Left ventricle myocardium inferior (tissue), 1 donor: ENCODE measurements around the gene SPTBN5. TPM values are rescaled to one million over a fixed set of nuclear protein-coding genes. Genes with fewer than 3 reads are reported as not detected.

Experiments
- DNase-seq: peaks from one replicate; pipeline ENCODE4 v3.0.0-alpha.2; 2020
- H3K27ac ChIP-seq: fragments of 200-600 bp; replicated peaks from 2 replicates; pipeline ENCODE4 v1.8.0; 2021
- H3K27me3 ChIP-seq: fragments of 200-600 bp; 2 replicates; pipeline ENCODE4 v1.8.0; 2021; ENCODE audit warnings: low read depth
- H3K36me3 ChIP-seq: fragments of 200-600 bp; 2 replicates; pipeline ENCODE4 v1.8.0; 2021
- H3K4me1 ChIP-seq: fragments of 200-600 bp; 2 replicates; pipeline ENCODE4 v1.8.0; 2021
- H3K4me3 ChIP-seq: fragments of 200-600 bp; 2 replicates; pipeline ENCODE4 v1.8.0; 2021; ENCODE audit warnings: mild to moderate bottlenecking, moderate library complexity
- H3K9me3 ChIP-seq: fragments of 200-600 bp; replicated peaks from 2 replicates; pipeline ENCODE4 v1.8.0; 2021
- intact Hi-C: fragments of 100-400 bp; cut with micrococcal nuclease; formaldehyde crosslinking; loops from one replicate; pipeline ENCODE4 v1.11.0; 2022
- total RNA-seq: library from RNA; stranded (reverse); fragmentation: NEBNext Ultra II Directional; extraction: Animal tissue kit (Norgen Biotek cat#: 25700); gene quantifications from one replicate; pipeline ENCODE4 v1.2.1, GENCODE V29; 2021
- TF ChIP-seq, protein P1 (sequence below): fragments of 200-600 bp; IDR thresholded peaks from 2 replicates; pipeline ENCODE4 v1.8.0; 2021; ENCODE audit warnings: antibody characterized with exemption, mild to moderate bottlenecking, borderline replicate concordance
- donor health status: DM: no; HTN: yes; CAD: no; lungs with severe emphysema.

Gene SPTBN5
- total RNA-seq, 1 donor from 2014 or later = 2.7 TPM

GRCh38 chr15:41821831-41822230 lies 72.0 kb downstream of the SPTBN5 start:
- H3K9me3 ChIP-seq = no peaks in the 10 kb centered on the region
- H3K36me3 ChIP-seq = peaks cover 77% of the 10 kb centered on the region
- DNase-seq = no peak
- H3K4me3 ChIP-seq = no peak overlapping the region
- no peak overlapping the region for H3K27ac ChIP-seq
- TF ChIP-seq, protein P1, sequence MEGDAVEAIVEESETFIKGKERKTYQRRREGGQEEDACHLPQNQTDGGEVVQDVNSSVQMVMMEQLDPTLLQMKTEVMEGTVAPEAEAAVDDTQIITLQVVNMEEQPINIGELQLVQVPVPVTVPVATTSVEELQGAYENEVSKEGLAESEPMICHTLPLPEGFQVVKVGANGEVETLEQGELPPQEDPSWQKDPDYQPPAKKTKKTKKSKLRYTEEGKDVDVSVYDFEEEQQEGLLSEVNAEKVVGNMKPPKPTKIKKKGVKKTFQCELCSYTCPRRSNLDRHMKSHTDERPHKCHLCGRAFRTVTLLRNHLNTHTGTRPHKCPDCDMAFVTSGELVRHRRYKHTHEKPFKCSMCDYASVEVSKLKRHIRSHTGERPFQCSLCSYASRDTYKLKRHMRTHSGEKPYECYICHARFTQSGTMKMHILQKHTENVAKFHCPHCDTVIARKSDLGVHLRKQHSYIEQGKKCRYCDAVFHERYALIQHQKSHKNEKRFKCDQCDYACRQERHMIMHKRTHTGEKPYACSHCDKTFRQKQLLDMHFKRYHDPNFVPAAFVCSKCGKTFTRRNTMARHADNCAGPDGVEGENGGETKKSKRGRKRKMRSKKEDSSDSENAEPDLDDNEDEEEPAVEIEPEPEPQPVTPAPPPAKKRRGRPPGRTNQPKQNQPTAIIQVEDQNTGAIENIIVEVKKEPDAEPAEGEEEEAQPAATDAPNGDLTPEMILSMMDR = no peak
- no peaks in the 10 kb centered on the region for H3K4me1 ChIP-seq
- intact Hi-C loops = no loop called here
- H3K27me3 ChIP-seq = no peaks in the 10 kb centered on the region

DNA sequence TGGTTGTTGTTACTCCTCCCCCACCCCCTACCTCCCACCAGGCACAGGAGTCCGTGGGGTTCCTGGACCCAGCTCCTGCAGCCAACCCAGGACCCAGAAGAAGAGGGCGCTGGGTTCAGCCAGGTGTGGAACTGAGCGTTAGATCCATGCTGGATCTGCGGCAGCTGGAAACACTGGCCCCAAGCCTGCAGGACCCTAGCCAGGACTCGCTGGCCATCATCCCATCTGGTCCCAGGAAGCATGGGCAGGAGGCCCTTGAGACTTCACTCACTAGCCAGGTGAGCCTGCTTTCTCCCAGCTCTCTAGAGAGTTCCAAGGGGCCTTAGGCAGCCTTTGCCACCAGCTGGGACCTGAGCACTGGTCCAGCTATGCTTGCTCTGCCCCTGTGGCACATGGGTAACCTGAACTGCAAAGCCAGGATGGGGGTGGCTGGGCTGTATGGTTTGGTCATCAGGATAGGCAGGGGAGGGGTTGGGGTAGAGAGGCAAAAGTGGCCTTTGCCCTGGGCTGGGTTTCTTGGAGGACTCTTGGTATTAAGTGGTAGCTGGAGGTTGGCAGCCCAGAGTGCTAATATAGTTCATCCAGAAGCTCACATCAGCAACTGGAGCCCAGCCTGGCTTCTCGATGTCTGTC lies 72.9 kb downstream of the SPTBN5 start:
- no peak overlapping the region for H3K27ac ChIP-seq
- no peaks in the 10 kb centered on the region for H3K27me3 ChIP-seq
- peaks cover 86% of the 10 kb centered on the region for H3K36me3 ChIP-seq
- H3K4me3 ChIP-seq = no peak overlapping the region
- no peak for DNase-seq
- TF ChIP-seq, protein P1 = no peak
- no peaks in the 10 kb centered on the region for H3K4me1 ChIP-seq
- H3K9me3 ChIP-seq = no peaks in the 10 kb centered on the region
- intact Hi-C loops = no loop called here

GRCh38 chr15:41819455-41820050 lies 74.3 kb downstream of the SPTBN5 start:
- TF ChIP-seq, protein P1 = no peak
- Histone ChIP-seq H3K27me3 (no peaks in the 10 kb centered on the region), H3K27ac (no peak overlapping the region), H3K9me3 (no peaks in the 10 kb centered on the region), H3K4me3 (no peak overlapping the region), H3K36me3 (peaks cover 96% of the 10 kb centered on the region), H3K4me1 (no peaks in the 10 kb centered on the region)
- intact Hi-C loops = no loop called here
- no peak for DNase-seq

GRCh38 chr15:41817781-41818180 lies 76.1 kb downstream of the SPTBN5 start:
- DNase-seq = no peak
- intact Hi-C loops = no loop called here
- no peak overlapping the region for H3K4me3 ChIP-seq
- H3K9me3 ChIP-seq = no peaks in the 10 kb centered on the region
- no peaks in the 10 kb centered on the region for H3K4me1 ChIP-seq
- TF ChIP-seq, protein P1 = no peak
- no peaks in the 10 kb centered on the region for H3K27me3 ChIP-seq
- no peak overlapping the region for H3K27ac ChIP-seq
- H3K36me3 ChIP-seq = peaks cover 96% of the 10 kb centered on the region

DNA sequence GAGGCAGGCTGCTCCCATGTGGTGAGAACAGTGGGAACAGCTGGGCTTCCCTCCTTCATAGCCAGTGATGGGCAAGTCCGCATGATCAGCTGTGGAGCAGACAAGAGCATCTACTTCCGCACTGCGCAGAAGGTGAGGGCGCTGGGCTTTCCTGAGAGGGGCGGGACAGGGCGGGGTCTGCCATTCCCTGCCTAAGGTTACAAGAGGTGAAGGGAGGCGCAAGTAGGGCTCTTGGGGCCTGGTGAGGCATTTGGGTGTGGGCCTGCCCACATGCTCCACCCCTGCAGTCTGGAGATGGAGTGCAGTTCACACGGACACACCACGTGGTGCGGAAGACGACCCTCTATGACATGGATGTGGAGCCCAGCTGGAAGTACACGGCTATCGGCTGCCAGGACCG lies 76.5 kb downstream of the SPTBN5 start:
- Histone ChIP-seq H3K27ac (no peak overlapping the region), H3K4me3 (no peak overlapping the region), H3K27me3 (no peaks in the 10 kb centered on the region), H3K9me3 (no peaks in the 10 kb centered on the region), H3K4me1 (no peaks in the 10 kb centered on the region), H3K36me3 (peaks cover 96% of the 10 kb centered on the region)
- TF ChIP-seq, protein P1 = no peak
- intact Hi-C loops = no loop called here
- no peak for DNase-seq
